NT2/D1 (cell line): Measurements from ENCODE around the gene ARHGAP20.

Experiments used
- DNase-seq: peaks from one replicate; pipeline ENCODE4 v3.0.0-alpha.2; 2011; ENCODE audit warnings: low read depth, low spot score
- H3K27me3 ChIP-seq: 2 replicates; pipeline ENCODE4 v1.6.0; 2011; ENCODE audit warnings: mild to moderate bottlenecking; ENCODE audit not compliant: insufficient read length, insufficient read depth
- H3K36me3 ChIP-seq: 2 replicates; pipeline ENCODE4 v1.6.1; 2011; ENCODE audit warnings: mild to moderate bottlenecking, low read length, mixed read lengths; ENCODE audit not compliant: insufficient read depth, insufficient read length
- H3K4me1 ChIP-seq: 2 replicates; pipeline ENCODE4 v1.5.1; 2011; ENCODE audit not compliant: insufficient read depth, insufficient read length
- H3K4me3 ChIP-seq: 2 replicates; pipeline ENCODE4 v1.5.1; 2011; ENCODE audit warnings: low read depth; ENCODE audit not compliant: insufficient read length
- H3K9ac ChIP-seq: 2 replicates; pipeline ENCODE4 v1.6.0; 2011; ENCODE audit warnings: low read depth; ENCODE audit not compliant: insufficient read length
- H3K9me3 ChIP-seq: 2 replicates; pipeline ENCODE4 v1.5.1; 2011; ENCODE audit warnings: mild to moderate bottlenecking, low read length; ENCODE audit not compliant: insufficient read depth
- SUZ12 ChIP-seq: IDR thresholded peaks from 2 replicates; pipeline ENCODE4 v1.6.1; 2011; ENCODE audit not compliant: insufficient read length, insufficient read depth; ENCODE audit errors: extremely low read depth
- YY1 ChIP-seq: IDR thresholded peaks from 2 replicates; pipeline ENCODE4 v1.6.1; 2011; ENCODE audit not compliant: insufficient read length, insufficient read depth
- ZNF274 ChIP-seq: IDR thresholded peaks from 2 replicates; pipeline ENCODE4 v1.6.1; 2011; ENCODE audit warnings: mild to moderate bottlenecking, low read depth, low read length

Gene ARHGAP20

DNA sequence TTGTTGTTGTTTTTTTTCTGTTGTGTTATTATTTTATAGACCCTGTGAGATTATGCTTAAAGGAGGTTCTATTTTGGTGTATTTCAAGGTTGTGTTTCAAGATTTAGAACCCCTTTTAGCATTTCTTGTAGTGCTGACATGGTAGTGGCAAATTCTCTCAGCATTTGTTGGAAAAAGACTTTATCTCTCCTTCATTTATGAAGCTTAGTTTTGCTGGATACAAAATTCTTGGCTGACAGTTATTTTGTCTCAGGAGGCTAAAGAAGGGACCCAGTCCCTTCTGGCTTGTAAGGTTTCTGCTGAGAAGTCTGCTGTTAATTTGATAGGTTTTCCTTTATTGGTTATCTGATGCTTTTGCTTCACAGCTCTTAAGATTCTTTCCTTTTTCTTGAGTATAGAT lies 40.7 kb upstream of the ARHGAP20 start:
- H3K27me3 ChIP-seq: no peaks in the 10 kb centered on the region
- no peaks in the 10 kb centered on the region for H3K36me3 ChIP-seq
- DNase-seq: no peak
- no peak overlapping the region for H3K9ac ChIP-seq
- no peak overlapping the region for H3K4me3 ChIP-seq
- no peaks in the 10 kb centered on the region for H3K9me3 ChIP-seq
- H3K4me1 ChIP-seq: no peaks in the 10 kb centered on the region
- TF ChIP-seq SUZ12: no peak
- no peak for TF ChIP-seq YY1
- TF ChIP-seq ZNF274: no peak

GRCh38 chr11:110750100-110750499 lies 37.9 kb upstream of the ARHGAP20 start:
- no peaks in the 10 kb centered on the region for H3K9me3 ChIP-seq
- no peak for DNase-seq
- H3K9ac ChIP-seq: no peak overlapping the region
- no peak overlapping the region for H3K4me3 ChIP-seq
- TF ChIP-seq ZNF274 (no peak), SUZ12 (no peak), YY1 (no peak)
- no peaks in the 10 kb centered on the region for H3K4me1 ChIP-seq
- no peaks in the 10 kb centered on the region for H3K36me3 ChIP-seq
- no peaks in the 10 kb centered on the region for H3K27me3 ChIP-seq

DNA sequence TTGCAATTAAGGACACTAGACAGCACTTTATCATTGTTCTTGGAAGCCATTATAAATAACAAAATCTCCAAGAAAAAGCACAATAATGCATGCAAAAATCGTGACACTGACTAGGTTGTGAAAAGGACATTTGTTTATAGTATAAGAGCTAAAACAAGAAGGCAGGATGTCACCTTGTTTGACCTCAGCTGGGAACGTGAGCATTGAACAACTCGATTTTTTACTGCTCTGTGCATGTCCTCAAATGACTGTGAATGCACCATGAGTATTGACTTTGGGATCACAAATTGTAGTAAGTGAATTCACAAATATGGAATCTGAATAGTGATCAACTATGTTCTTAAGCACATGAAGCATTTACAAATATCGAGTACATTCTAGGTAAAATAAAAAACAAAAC lies 35.3 kb upstream of the ARHGAP20 start:
- no peak overlapping the region for H3K4me3 ChIP-seq
- no peak for DNase-seq
- H3K9ac ChIP-seq: no peak overlapping the region
- no peaks in the 10 kb centered on the region for H3K4me1 ChIP-seq
- H3K27me3 ChIP-seq: no peaks in the 10 kb centered on the region
- no peaks in the 10 kb centered on the region for H3K36me3 ChIP-seq
- TF ChIP-seq SUZ12 (no peak), YY1 (no peak), ZNF274 (no peak)
- no peaks in the 10 kb centered on the region for H3K9me3 ChIP-seq

DNA sequence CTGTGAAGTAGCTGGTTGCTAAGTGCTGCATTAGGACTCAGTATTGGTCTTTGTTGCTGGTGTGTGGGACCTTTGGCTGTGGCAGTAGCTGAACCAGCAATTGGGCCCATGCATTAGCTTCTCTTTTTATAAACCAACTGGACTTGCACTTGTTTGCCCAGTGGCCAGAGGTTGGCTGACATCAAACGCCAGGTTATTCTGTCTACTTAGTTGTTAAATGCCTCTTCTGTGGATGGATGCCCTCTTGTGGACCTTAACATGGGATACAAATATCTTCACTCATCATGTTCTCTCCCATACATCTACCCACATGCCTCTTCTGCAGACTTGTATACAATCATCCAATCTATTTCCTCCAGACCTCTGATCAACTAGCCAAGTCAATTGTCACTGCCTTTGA lies 26.4 kb upstream of the ARHGAP20 start:
- Histone ChIP-seq H3K4me3 (no peak overlapping the region), H3K9ac (no peak overlapping the region), H3K27me3 (no peaks in the 10 kb centered on the region), H3K36me3 (no peaks in the 10 kb centered on the region), H3K4me1 (no peaks in the 10 kb centered on the region), H3K9me3 (no peaks in the 10 kb centered on the region)
- no peak for DNase-seq
- TF ChIP-seq ZNF274: no peak
- no peak for TF ChIP-seq SUZ12
- TF ChIP-seq YY1: no peak

DNA sequence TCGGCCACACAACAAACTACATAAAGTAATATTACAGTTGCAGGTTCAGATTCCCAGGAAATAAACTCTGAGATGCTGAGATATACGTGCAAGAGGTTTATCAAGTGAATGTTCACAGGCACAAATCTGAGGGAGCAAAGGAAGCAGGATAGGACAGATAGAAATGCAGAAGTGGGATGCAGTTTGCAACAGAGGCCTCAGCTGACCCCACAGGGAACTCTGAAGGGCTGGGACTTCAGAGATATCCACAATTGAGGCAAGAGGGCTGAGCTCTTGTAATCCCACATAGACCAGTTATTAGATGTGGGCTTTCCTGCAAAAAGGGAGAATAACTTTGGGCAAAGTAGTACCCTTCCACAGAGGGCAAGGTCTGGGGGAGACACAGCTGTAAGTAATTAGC lies 25.4 kb upstream of the ARHGAP20 start:
- no peak for DNase-seq
- H3K4me1 ChIP-seq: no peaks in the 10 kb centered on the region
- H3K36me3 ChIP-seq: no peaks in the 10 kb centered on the region
- H3K4me3 ChIP-seq: no peak overlapping the region
- H3K27me3 ChIP-seq: no peaks in the 10 kb centered on the region
- no peaks in the 10 kb centered on the region for H3K9me3 ChIP-seq
- TF ChIP-seq SUZ12 (no peak), ZNF274 (no peak), YY1 (no peak)
- H3K9ac ChIP-seq: no peak overlapping the region

DNA sequence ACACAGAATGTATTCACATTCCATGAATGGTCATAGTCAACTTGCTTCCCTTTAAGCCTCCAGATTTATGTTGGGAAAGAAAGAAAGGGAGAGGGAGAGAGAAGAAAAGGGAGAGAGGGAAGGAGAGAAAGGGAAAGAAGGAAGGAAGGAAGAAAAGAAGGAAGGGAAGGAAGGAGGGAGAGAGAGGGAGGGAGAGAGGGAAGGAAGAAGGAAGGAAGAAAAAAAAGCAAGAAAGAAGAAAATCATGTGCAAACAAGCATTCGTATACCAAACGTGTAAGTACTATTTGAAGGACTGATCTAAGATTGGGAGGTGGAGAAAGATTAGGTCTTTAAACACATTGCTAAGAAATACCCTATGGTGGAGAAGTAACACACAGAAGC lies 23.9 kb upstream of the ARHGAP20 start:
- Histone ChIP-seq H3K27me3 (no peaks in the 10 kb centered on the region), H3K9ac (no peak overlapping the region), H3K9me3 (no peaks in the 10 kb centered on the region), H3K36me3 (no peaks in the 10 kb centered on the region), H3K4me3 (no peak overlapping the region), H3K4me1 (no peaks in the 10 kb centered on the region)
- TF ChIP-seq ZNF274 (no peak), YY1 (no peak), SUZ12 (no peak)
- DNase-seq: no peak

GRCh38 chr11:110735455-110736170 lies 23.4 kb upstream of the ARHGAP20 start:
- DNase-seq: no peak
- Histone ChIP-seq H3K36me3 (no peaks in the 10 kb centered on the region), H3K4me3 (no peak overlapping the region), H3K27me3 (no peaks in the 10 kb centered on the region), H3K9ac (no peak overlapping the region), H3K9me3 (no peaks in the 10 kb centered on the region), H3K4me1 (no peaks in the 10 kb centered on the region)
- TF ChIP-seq YY1: no peak
- no peak for TF ChIP-seq ZNF274
- TF ChIP-seq SUZ12: no peak
